Retina (tissue), 1 donor: Measurements from ENCODE around the gene NAV2.

Source experiments
- DNase-seq: peaks from one replicate; pipeline ENCODE4 v3.0.0-alpha.2; 2016

Gene NAV2, protein sequence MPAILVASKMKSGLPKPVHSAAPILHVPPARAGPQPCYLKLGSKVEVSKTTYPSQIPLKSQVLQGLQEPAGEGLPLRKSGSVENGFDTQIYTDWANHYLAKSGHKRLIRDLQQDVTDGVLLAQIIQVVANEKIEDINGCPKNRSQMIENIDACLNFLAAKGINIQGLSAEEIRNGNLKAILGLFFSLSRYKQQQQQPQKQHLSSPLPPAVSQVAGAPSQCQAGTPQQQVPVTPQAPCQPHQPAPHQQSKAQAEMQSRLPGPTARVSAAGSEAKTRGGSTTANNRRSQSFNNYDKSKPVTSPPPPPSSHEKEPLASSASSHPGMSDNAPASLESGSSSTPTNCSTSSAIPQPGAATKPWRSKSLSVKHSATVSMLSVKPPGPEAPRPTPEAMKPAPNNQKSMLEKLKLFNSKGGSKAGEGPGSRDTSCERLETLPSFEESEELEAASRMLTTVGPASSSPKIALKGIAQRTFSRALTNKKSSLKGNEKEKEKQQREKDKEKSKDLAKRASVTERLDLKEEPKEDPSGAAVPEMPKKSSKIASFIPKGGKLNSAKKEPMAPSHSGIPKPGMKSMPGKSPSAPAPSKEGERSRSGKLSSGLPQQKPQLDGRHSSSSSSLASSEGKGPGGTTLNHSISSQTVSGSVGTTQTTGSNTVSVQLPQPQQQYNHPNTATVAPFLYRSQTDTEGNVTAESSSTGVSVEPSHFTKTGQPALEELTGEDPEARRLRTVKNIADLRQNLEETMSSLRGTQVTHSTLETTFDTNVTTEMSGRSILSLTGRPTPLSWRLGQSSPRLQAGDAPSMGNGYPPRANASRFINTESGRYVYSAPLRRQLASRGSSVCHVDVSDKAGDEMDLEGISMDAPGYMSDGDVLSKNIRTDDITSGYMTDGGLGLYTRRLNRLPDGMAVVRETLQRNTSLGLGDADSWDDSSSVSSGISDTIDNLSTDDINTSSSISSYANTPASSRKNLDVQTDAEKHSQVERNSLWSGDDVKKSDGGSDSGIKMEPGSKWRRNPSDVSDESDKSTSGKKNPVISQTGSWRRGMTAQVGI (N-terminal part only)

DNA sequence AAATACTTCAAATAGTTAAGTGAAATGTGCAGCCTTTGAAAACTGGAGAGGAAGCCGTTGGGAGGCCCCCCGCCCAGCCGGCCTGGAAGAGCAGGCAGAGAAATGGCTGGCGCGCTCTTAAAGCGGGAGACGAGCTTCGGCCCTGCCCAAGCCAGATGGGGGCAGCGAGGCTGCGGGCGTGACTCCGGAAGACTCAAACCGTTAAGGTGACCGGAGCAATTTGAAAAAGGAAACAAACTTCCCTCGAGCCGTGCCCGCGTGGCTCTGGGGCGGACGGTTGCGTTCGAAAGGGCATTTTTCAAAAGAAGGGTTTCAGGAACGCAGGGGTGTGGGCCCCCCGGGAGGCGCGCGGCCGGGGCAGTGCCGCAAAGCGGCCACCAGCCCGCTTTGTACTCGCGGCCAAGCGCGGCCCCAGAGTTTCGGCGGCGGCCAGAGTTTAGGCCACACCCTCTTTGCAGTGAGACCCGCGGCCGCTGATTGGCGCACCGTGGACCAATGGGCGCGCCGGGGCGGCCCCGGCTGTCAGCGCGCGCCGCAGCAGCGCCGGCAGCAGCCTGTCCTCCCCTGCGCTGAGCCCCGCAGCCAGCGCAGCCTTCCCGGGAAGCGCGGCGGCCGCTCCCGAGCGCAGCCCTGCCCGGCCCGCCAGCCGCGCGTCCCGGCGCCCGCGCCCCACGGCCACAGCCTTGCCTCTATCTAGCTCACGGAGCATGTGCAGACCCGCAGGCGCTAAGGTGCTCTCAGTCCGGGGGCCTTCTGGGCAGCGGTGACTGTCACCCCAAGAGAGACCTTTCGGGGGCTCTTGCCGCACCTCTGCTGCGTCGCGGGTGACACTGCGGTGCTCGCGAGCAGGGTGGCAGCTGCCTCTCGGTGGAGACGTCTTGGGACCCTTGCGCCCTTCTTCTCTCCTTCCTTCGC is at the start of gene NAV2:
TSS of gene NAV2 (plus strand) at position 557 of the 915 bp plus-strand sequence. CDS start 859 bp downstream, outside the sequence.
- peak; percentile 97 for DNase-seq

DNA sequence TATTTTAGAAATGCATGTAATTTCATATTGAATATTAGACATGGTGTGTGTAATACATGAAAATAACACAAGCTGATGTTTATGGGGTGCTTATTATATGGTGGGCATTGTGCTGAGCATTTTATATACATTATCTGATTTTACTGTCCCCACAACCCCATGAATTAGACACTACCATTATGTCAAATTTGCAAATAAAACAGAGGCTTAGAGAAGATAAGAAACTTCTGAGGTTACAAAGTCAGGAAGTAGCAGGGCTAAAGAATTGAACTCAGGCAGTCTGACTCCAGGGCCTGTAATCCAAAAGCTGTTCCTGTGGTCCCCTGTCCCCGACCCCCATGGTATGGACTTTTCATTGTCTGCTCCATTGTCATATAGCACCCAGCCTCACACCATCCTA is 49.4 kb upstream of the NAV2 start:
- DNase-seq: no peak

DNA sequence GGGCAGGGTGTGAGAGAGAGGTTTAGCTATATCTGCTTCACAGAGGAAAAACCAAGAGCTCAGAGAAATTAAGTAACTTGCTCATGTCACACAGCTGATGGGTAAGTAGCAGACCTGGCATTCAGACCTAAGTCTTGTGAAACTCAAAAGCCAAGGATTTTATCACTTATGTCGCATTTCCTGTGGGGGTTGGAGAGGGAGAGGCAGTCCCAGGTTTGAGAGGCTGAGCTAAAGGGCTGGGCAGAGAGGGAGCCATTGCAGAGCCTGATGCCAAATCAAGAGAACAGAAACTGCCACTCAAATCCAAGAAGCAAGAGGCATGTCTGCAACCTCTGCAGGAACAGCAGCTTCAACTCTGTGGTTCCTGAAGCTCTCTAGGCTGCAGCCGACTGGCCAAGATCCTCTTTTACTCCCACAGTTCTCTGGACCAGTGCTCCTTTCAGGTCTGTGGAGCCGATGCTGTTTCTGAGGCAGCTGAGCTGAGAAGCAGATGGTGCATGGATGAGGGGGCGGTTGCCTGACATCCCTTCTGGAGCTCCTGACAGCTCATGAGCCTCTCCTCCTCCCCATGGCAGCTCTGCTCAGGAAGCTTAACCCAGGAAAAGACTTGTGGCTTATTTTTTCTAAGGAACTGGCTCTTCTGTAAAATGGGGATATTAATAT is 47.6 kb upstream of the NAV2 start:
- DNase-seq: no peak

DNA sequence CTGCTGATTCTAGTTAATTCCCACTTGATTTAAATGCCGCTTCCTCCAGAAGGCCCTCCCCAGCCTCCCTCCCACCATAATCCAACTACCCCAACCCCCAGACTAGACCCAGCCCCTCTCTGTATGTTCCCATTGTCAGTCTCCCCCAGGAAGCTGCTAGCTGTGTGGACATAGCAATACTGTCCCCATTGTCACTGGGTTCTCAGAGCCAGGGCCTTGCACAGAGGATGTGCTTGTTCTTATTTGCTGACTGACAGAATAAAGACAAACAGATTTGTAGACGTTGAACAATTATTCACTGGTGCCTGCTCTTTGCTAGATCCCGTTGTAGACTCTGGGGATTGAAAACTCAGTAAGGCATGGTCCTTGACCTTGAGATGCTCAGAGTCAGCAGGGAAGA is 45.7 kb upstream of the NAV2 start:
- no peak for DNase-seq

DNA sequence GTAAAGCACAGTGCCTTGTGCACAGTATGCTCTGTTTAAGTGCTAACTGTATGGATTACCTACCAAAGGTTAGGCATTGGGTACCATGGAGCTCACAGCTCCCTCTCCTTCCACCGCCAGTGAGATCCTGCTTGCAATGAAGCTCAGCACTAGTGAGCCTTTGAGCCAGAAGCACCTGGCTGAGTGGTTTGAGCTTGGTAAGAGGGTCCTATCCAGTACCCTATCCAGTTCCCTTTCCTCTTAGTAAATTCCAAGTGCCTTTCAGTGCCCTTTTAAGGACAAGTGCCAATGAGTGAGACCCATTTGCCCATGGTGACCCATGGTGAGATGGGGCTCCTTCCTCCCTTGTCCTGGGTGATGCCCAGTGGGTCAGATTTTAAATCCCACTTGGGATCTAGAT is 43.1 kb upstream of the NAV2 start:
- no peak for DNase-seq

DNA sequence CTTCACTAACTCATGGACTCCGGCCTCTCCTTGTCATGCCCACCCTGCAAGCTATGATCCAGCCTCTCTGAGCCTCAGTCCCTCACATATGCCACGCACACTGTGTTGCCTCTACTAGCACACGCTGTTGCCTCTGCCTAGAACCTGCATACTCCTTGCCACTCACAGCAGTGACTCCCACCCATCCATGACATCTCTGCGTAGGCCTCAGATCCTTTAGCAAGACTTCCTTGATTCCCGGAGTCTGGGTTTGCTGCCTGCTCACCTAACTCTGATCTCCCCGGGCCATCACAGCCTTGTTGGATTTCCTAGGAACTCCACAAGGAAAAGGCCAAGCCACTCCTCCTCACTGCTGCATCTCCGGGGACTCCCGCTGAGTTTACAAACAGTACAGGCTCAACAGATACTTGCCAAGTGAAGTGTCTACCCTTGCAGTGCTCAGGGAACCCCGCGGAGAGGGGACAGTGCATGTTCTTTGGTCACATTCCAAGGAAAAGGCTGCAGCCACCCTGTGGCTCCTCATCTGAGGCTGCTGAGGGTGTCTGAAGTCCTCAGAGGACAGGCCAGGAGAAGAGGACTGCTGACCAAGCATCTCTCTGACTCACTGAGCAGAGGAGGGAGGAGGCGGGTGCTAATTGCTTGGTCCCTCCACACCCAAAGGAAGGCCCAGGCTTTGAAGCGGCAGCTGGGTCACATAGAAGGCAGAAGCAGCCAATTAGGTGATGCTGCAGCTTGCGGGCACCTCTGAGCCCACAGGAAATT is 42.4 kb upstream of the NAV2 start:
- DNase-seq: peak; percentile 73

DNA sequence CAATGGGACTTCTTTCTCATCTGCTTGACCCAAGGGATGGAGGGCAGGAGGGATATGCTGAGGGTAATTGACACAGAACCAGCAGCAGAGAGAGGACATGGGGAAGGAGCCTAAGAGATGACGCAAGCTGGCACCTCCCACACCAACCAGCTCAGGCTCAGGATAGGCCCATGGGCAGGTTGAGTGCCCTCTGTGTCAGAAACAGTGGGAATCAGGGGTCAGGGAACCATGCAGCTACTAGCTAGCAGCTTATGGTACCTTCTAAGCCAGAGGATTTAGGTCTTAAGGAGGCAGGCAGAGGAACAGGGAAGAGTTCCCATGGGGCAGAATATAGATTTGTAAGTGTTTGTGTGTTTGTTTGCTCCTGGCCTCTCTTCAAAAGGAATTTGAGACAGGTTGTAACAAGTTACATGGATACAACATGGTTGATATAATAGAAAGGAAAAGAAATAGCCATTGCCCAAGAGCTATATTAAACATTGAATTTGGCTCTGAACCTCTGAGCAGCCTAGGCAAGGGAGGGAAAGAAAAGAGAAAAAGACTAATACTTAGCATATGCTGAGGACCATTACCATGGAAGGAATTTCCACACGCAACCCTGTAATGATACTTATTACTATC is 39.9 kb upstream of the NAV2 start:
- no peak for DNase-seq

DNA sequence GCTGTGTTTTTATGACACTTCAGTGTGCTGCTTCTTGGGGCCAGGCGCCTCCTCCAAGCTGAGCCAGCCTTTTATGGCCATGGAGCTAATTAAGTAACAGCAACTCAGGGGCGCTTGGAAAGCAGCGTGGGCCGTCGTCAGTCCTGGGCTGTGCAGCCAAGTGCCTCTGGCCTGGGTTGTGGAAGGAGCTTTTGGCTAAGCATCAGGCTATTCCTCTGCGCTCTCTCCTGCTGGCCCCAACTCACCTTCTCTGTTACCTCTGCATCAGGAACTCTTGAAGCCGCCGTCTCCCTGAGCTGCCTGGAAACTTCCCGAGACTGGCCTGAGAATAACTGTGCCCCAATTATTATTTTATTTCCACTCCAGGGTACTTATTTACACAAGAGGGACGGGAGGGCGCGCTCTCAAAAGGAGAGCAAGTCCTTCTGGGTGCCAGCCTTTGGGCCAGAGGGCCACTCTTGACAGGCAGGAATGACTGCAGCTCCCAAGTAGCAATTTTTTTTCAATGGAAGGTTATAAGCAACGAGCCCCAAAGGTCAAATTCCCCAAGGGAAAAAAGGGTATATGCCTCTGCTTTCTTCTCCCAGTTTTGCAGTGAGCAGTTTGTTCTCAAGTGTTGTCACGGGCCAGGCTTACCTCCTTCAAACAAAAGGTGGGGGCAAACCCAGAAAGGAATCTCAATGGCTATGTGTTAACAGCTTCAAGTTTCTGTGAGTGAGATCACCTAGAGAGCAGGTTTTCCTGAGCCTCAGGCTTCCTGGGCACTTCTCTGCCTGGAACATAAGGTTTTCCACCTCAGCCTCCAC is 38.5 kb upstream of the NAV2 start:
- DNase-seq: peak; percentile 61

DNA sequence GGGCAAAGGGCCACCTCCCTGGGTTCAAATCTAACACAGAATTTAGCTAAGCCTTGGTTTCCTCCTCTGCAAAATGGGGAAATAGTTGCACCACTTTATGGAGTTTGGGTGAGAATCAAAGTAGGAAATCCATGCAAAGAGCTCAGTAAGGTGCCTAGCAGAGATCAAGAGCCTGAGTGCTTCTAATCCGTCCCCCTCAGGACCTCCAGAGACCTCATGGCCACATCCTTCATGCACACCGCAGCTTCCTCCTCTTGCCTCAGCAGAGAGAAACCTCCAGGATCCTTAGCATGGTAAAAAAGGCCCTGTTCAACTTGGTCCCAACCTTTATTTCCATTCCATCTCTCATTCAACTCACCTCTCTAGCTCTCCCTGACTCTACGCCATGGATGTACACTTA is 37.8 kb upstream of the NAV2 start:
- no peak for DNase-seq

DNA sequence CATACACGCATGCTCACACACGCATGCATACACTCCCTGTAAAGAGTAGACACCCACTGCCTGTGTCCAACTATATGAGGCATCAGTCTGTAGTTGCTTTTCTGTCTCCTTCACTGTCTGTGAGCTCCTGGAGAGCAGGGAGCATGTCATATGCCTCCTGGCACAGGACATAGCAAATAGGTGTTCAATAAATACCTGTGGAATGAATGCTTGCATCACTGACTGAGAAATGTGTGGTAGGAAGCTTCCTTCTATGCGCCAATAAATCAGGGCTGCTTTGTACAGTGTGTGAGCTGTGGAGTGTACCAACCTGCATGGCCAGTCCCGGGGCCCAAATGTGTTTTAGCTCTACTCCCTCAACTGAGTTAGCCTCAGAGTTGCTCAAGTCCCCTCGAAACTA is 37.2 kb upstream of the NAV2 start:
- no peak for DNase-seq

DNA sequence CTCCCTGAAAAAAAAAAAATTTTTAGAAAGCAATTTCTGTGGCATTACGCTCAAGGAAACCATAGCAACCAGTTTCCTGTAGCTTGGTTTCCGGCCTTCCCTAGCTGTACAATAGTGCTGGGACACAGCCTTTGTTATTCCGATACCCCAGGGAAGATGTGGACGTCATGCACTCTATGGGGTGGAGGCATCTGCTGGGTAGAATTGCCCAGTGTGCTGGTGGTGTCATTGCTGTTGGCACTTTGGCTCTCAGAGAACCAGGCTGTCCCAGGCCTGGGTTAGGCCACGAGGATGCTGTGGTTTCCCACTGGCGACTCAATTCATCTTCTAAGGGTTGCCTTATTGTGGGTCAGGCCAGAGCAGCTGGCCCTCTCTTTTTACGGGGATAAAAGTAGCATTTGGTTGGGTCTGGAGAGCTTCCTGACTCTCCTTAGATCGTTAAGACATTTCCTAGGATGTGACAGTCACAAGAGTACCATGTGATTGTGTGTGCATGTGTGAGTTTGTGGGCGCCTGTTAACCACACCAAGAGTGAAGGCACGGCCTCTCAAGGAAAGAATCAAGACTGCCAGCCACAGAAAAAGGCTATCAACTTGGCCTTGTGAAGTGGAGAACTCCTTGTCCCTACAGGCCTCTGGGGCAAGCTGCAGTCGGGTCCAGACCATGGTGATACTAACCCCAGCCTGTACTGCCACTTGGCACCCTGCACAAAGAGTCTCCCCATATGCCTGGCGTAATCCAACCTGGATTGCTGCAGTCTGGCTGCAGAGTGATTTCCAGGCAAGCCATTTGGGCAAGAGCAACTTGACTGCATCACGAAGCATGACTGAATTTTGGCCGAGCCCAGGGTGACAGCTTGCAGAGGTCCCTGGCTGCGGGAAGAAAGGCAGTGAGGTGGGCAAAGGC is 35.9 kb upstream of the NAV2 start:
- no peak for DNase-seq

DNA sequence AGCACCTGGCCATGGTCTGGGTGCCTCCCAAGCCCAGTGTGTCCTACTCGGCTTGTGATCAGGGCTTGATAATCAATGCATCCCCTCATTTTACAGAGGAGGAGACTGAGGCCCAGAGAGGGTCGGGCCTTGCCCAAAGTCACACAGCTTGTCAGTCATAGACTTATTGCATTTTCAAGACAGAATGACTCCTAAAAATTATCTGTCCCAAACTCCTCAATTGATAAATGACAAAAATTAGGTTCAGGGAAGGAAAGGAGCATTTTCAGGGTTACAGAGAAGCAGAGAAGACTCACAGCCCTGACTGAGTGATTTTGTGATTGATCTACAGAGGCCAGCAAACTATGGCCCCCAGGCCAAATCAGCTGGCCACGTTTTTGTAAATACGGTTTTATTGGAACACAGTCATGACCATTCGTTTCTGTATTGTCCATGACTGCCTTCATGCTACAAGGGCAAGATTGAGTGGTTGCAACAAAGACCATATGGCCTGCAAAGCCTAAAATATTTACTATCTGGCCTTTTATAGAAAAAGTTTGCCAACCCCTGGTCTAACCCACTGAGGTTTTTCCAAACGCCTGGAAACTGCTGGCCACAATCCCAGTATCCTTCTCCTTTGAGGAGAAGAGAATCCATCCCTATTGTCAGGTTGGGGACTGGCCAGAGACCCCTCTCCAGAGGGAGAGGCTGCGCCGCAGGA is 35.1 kb upstream of the NAV2 start:
- DNase-seq: no peak

DNA sequence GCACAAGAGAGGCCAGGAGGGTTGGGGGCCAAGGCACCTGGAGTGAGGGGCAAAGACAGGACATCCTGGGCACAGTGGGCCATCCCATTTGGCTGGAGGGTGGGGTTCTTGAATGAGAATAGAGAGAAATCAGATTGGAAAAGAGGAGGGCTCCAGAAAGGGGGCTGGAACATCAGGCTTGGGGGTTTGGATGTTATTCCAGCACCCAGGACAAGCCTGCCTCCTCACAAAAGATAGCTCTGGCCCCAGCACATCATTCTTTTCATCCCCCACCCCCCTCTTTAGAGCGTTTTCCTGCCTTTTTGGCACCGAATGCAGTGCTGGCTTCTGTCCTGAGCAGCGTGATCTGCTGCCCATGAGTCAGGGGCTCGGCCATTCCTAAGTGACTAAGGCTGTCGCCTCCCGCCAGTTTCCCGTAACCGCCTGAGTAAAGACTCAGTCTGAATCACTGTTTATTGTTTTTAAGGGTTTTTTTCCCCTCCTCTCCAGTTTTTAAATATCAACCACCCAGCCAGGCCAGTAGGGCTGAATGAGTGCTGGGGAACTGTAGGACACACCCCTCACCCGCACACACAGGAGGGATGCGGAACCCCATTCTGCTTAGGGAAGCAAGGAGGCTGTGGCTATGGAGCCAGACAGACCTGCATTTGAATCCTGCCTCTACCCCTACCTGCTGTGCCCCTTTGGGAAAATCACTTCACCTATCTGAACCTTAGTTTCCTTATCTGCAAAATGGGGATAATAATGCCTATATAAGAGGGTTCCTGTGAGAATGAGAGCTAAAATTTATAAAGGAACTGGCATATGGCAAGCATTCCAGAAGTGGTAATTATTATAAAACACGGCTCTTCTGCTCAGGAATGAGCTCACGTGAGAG is 32.4 kb upstream of the NAV2 start:
- no peak for DNase-seq

DNA sequence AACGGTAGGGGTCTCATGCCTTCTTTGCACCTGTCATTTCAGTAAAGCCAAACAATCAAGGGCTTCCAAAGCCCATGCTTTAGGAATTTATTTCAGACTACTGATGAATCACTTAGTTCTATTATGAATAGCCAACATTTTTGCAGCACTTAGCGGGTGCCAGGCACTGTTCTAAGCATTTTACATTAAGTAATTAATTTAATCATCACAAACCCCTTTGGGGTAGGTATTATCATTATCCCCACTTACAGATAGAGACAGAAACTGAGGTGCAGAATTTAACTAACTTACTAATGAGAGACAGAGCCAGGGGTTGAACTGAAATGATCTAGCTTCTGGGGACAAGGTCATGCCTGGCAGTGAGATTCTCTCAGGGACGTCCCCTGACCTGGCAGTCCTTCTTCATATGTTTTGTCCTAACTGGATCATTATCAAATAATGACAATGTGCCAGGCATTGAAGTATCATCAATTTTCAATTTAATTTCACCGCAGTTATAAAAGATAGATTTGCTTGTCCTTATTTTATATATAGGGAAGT is 31.7 kb upstream of the NAV2 start:
- DNase-seq: no peak

DNA sequence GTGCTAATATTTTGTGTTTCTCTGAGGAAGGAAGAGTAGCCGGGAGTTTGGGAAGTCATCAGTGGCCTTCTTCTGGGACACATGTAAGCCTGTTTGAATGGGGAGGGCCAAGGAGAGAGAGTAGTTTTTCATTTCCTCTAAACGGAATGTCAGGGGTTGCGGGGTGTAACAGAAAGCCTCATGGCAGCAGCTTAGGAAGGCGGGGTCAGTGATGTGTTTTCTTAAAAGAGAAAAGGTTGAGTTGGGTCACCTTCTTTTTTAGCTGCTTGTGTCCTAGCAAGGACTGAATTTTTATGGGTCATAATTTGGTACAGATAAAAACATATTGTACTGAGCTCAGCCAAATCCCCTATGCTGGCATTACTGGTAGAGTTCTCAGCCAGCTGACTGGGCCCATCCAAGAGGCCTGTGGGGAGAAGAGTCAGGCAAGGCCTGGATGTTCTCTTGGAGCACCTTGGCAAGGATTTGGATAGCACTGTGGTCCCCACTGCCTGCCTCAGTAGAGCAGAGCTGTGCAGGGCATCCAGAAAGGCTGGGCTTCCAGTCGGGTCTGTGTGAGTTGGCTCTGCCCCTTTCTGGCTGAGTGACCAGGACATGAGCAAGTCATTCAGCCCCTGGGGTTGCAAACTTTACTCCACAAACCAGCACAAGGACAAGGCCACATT is 29.4 kb upstream of the NAV2 start:
- no peak for DNase-seq

DNA sequence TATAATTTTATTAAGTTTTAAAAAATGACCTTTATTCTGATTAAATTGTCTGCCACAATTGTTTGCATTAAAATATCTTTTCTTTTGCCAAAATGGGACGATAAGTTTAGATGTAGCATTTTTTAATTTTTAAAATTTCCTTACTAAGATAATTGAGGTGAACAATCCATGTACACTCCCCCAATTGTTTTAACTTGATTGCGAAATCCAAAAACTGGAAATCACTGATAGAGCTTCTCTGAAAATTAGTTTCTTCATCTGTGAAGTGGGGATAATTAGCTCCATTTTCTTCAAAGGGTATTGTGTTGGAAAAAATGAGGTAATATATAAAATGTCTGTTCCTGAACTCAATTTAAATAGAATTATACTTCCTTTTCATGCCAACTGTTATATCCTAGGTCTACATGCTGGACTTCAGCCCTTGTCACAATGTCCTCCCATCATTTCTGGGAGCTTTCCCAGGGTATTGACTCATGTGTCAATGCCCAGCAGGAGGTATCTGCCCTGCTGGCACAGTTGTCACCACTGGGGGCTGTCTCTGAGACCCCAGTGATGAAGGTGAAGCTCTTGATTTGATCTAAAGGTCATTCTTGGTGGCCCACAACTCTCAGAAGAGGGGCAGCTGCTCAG is 28.7 kb upstream of the NAV2 start:
- no peak for DNase-seq
